Measurements from ENCODE around the gene TAS1R2. TPM values are rescaled to one million over a fixed set of nuclear protein-coding genes. Genes with fewer than 3 reads are reported as not detected.

The TAS1R2 gene
- total RNA-seq, 2 donors from 2014 or later, result not detected

DNA sequence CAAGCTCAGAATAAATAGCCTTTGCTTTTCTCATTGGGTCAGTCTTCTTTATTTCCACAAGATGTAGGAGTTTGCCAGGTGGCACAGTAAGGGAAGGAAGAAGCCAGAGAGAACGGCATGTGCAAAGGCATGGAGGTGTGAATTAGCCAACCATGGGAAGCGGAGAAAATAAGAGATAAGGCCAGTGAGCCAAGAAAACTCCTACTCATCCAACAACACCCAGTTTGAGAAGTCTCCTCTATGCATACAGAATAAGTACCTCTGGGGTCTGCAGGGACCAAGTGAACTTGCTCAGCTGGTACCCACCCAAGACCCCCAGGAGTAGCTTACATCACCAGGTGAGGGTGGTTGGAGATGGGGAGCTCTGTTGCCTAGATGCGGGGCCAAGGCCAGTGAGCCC lies 66.7 kb downstream of the TAS1R2 start:
- Histone ChIP-seq H3K27me3 (ENCODE audit: control insufficient read depth, insufficient read depth, low read length, poor library complexity, severe bottlenecking) (no peaks in the 10 kb centered on the region), H3K36me3 (ENCODE audit: control insufficient read depth, insufficient read depth, low read length) (no peaks in the 10 kb centered on the region), H3K27ac (ENCODE audit: low read depth, low read length) (no peak overlapping the region), H3K9me3 (ENCODE audit: control insufficient read depth, low read length) (no peaks in the 10 kb centered on the region), H3K9ac (ENCODE audit: extremely low read depth, low read length, poor library complexity, severe bottlenecking) (no peak overlapping the region), H3K4me3 (ENCODE audit: low read length) (no peak overlapping the region), H3K4me1 (ENCODE audit: control insufficient read depth, insufficient read depth, low read length) (peaks cover 11% of the 10 kb centered on the region)
- Mint-ChIP-seq H3K27me3 (ENCODE audit: insufficient read depth) (peaks cover 27% of the 10 kb centered on the region), H3K27ac (no peak overlapping the region), H3K36me3 (ENCODE audit: low read depth) (no peaks in the 10 kb centered on the region), H3K9me3 (peaks cover 11% of the 10 kb centered on the region), H3K4me1 (peaks cover 18% of the 10 kb centered on the region), H3K4me3 (no peak overlapping the region)
- 69% methylated on average over 3 of the region's 3 CpGs; no CpG with 5 or more reads in 1 of the 2 experiments for WGBS, 2 experiments (ENCODE audit: insufficient coverage in 1 of 2, insufficient read length in 1 of 2)
- TF ChIP-seq, protein P1, sequence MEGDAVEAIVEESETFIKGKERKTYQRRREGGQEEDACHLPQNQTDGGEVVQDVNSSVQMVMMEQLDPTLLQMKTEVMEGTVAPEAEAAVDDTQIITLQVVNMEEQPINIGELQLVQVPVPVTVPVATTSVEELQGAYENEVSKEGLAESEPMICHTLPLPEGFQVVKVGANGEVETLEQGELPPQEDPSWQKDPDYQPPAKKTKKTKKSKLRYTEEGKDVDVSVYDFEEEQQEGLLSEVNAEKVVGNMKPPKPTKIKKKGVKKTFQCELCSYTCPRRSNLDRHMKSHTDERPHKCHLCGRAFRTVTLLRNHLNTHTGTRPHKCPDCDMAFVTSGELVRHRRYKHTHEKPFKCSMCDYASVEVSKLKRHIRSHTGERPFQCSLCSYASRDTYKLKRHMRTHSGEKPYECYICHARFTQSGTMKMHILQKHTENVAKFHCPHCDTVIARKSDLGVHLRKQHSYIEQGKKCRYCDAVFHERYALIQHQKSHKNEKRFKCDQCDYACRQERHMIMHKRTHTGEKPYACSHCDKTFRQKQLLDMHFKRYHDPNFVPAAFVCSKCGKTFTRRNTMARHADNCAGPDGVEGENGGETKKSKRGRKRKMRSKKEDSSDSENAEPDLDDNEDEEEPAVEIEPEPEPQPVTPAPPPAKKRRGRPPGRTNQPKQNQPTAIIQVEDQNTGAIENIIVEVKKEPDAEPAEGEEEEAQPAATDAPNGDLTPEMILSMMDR (conservative IDR thresholded peaks at IDR 0.05), result no peak
- DNase-seq, result no peak

Small RNA genes within 50 kb of the gene (microRNA-seq; reads per million reads assigned to microRNA genes)
- gene MIR1290 (ENCODE audit: borderline microRNAs expressed) (not detected), gene MIR4695 (ENCODE audit: borderline microRNAs expressed) (not detected)

Other genes with a start within 250 kb of the TAS1R2 start
- 1 to 10 TPM; 2.2 to 2.4 TPM for gene PAX7, start 228.8 kb downstream of the TAS1R2 start, total RNA-seq
- gene ALDH4A1, start 42.9 kb upstream of the TAS1R2 start, total RNA-seq, result 10 to 100 TPM in 1 of 2 donors, 1 to 10 TPM in 1; 7.6 to 18.7 TPM
- 1 to 10 TPM; 4.6 to 6.4 TPM for gene IFFO2, start 97.0 kb upstream of the TAS1R2 start, total RNA-seq